Hepatocyte (in vitro differentiated cells): ENCODE results near the gene CDK13.

ENCODE experiments used
- EZH2phosphoT487 ChIP-seq: fragments of 200-600 bp; sonication (generic); IDR thresholded peaks from one replicate; pipeline ENCODE4 v1.6.1; 2018; ENCODE audit warnings: antibody characterized with exemption, mild to moderate bottlenecking, low read depth, moderate library complexity; ENCODE audit not compliant: unreplicated experiment, severe bottlenecking
- TF ChIP-seq, protein P1 (sequence below): fragments of 200-600 bp; sonication (generic); IDR thresholded peaks from 2 replicates; pipeline ENCODE4 v1.5.1; 2016; ENCODE audit warnings: antibody characterized with exemption, mild to moderate bottlenecking; ENCODE audit not compliant: poor library complexity

DNA sequence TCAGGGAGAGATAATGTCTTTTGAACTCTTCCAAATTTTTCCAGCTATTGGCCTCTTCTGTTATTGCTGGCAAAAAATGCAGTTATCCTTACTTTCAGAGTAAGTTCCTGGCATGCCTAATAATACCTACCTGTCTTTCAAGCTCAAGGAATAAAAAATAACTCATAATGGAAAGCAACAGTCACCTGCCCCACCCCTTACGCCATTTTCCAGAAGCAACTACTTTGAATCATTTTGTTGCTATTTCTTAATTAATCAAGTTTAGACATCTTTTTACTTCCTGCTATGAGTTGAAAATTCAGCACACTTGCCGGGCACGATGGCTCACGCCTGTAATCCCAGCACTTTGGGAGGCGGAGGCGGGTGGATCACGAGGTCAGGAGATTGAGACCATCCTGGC lies 23.0 kb upstream of the CDK13 start:
- no peak for TF ChIP-seq EZH2phosphoT487
- TF ChIP-seq, protein P1, sequence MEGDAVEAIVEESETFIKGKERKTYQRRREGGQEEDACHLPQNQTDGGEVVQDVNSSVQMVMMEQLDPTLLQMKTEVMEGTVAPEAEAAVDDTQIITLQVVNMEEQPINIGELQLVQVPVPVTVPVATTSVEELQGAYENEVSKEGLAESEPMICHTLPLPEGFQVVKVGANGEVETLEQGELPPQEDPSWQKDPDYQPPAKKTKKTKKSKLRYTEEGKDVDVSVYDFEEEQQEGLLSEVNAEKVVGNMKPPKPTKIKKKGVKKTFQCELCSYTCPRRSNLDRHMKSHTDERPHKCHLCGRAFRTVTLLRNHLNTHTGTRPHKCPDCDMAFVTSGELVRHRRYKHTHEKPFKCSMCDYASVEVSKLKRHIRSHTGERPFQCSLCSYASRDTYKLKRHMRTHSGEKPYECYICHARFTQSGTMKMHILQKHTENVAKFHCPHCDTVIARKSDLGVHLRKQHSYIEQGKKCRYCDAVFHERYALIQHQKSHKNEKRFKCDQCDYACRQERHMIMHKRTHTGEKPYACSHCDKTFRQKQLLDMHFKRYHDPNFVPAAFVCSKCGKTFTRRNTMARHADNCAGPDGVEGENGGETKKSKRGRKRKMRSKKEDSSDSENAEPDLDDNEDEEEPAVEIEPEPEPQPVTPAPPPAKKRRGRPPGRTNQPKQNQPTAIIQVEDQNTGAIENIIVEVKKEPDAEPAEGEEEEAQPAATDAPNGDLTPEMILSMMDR: no peak
